Measurements from ENCODE around the gene TRERF1.

DNA sequence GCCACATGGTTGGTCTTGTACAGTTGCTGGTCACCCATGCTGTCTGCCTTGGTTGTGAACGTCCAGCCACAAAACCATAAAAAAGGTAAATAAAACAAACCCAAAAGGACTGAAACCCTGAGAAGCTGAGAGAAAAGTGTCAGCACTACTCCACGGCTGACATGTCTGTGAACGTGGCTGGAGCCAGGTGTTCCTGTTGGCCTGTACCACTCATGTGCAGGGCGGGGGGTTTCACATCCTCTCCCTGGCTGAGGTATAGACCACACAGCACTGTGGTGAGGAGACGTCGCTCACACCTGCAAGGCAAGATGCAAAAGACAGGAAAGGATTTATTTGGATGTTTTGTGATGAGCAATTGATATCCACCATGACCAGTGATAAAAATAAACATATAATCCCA lies 182.2 kb downstream of the TRERF1 start:
- TF ChIP-seq, protein P1, sequence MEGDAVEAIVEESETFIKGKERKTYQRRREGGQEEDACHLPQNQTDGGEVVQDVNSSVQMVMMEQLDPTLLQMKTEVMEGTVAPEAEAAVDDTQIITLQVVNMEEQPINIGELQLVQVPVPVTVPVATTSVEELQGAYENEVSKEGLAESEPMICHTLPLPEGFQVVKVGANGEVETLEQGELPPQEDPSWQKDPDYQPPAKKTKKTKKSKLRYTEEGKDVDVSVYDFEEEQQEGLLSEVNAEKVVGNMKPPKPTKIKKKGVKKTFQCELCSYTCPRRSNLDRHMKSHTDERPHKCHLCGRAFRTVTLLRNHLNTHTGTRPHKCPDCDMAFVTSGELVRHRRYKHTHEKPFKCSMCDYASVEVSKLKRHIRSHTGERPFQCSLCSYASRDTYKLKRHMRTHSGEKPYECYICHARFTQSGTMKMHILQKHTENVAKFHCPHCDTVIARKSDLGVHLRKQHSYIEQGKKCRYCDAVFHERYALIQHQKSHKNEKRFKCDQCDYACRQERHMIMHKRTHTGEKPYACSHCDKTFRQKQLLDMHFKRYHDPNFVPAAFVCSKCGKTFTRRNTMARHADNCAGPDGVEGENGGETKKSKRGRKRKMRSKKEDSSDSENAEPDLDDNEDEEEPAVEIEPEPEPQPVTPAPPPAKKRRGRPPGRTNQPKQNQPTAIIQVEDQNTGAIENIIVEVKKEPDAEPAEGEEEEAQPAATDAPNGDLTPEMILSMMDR (IDR thresholded peaks at IDR 0.05; ENCODE audit: low read length), result no peak
- TF ChIP-seq EZH2phosphoT487 (IDR thresholded peaks at IDR 0.05; ENCODE audit: low read length), result no peak
- no peak for TF ChIP-seq EZH2 (optimal IDR thresholded peaks at IDR 0.05; ENCODE audit: low read depth, low read length)

Data from MM.1S (cell line).